GM18511 (cell line): ENCODE measurements around the gene TFPI.
"Not testable (repeated sequence)": the region's sequence is repeated elsewhere in the genome, so short reads cannot be mapped to it uniquely, and the experiment has no call there.

Experiments
- ATAC-seq: cut with Tn5 transposase; IDR thresholded peaks from one replicate; pipeline ENCODE4 v1.9.1; 2021; ENCODE audit warnings: mild to moderate bottlenecking, moderate library complexity; ENCODE audit not compliant: unreplicated experiment

TFPI gene

GRCh38 chr2:187554704-187555082, 458 bp upstream of the TFPI start:
- no peak for ATAC-seq

GRCh38 chr2:187552828-187553681, 1.2 kb downstream of the TFPI start:
- ATAC-seq: no peak

- ATAC-seq: no peak
Measured at GRCh38 chr2:187552381-187552780, 1.9 kb downstream of the TFPI start.

GRCh38 chr2:187550857-187551256, 3.4 kb downstream of the TFPI start:
- no peak for ATAC-seq

GRCh38 chr2:187549951-187550555, 4.2 kb downstream of the TFPI start:
- no peak for ATAC-seq

GRCh38 chr2:187549193-187549592, 5.0 kb downstream of the TFPI start:
- ATAC-seq: no peak

- no peak for ATAC-seq
Measured at GRCh38 chr2:187548656-187549055, 5.6 kb downstream of the TFPI start.

- ATAC-seq: no peak
Measured at GRCh38 chr2:187547353-187547979, 6.8 kb downstream of the TFPI start.

GRCh38 chr2:187546762-187547333, 7.4 kb downstream of the TFPI start:
- ATAC-seq: no peak

- no peak for ATAC-seq
Measured at GRCh38 chr2:187545238-187545751, 8.9 kb downstream of the TFPI start.

GRCh38 chr2:187544371-187545080, 9.7 kb downstream of the TFPI start:
- ATAC-seq: no peak

- ATAC-seq: no peak
Measured at GRCh38 chr2:187543488-187543887, 10.7 kb downstream of the TFPI start.

GRCh38 chr2:187542123-187542522, 12.1 kb downstream of the TFPI start:
- no peak for ATAC-seq

- ATAC-seq: no peak
Measured at GRCh38 chr2:187541086-187542085, 12.8 kb downstream of the TFPI start.

GRCh38 chr2:187538222-187538621, 16.0 kb downstream of the TFPI start:
- ATAC-seq: not testable (repeated sequence)

GRCh38 chr2:187535381-187535780, 18.9 kb downstream of the TFPI start:
- ATAC-seq: not testable (repeated sequence)

- no peak for ATAC-seq
Measured at GRCh38 chr2:187532333-187533120, 21.7 kb downstream of the TFPI start.

GRCh38 chr2:187529977-187530721, 24.1 kb downstream of the TFPI start:
- no peak for ATAC-seq
